ENCODE data around the gene TACO1. TPM values are rescaled to one million over a fixed set of nuclear protein-coding genes. Genes with fewer than 3 reads are reported as not detected.

Gene TACO1
- total RNA-seq, 1 donor from 2014 or later: 6.2 TPM

DNA sequence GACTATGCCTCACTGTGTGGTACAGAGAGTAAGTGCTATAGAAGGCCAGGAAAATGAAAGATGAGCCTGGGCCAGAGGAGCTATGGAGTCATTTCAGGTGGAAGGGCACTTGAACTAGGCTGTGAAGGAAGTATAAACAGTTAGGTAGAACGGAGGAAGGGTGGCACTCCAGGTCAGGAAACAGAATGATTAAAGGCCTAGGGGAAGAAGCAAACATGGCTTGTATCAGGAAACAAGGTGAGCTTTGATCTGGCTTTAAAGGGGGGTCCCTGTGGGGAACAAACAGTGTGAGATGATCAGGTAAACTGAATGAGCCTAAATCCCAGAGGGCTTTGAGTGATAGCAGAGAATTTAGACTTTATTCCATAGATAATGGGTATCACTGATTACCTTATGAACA is 38.4 kb downstream of the TACO1 start:
- peaks cover 37 to 60% of the 10 kb centered on the region in 2 donors for H3K36me3 ChIP-seq
- TF ChIP-seq, protein P1, sequence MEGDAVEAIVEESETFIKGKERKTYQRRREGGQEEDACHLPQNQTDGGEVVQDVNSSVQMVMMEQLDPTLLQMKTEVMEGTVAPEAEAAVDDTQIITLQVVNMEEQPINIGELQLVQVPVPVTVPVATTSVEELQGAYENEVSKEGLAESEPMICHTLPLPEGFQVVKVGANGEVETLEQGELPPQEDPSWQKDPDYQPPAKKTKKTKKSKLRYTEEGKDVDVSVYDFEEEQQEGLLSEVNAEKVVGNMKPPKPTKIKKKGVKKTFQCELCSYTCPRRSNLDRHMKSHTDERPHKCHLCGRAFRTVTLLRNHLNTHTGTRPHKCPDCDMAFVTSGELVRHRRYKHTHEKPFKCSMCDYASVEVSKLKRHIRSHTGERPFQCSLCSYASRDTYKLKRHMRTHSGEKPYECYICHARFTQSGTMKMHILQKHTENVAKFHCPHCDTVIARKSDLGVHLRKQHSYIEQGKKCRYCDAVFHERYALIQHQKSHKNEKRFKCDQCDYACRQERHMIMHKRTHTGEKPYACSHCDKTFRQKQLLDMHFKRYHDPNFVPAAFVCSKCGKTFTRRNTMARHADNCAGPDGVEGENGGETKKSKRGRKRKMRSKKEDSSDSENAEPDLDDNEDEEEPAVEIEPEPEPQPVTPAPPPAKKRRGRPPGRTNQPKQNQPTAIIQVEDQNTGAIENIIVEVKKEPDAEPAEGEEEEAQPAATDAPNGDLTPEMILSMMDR (IDR thresholded peaks at IDR 0.05): no peak
- H3K9me3 ChIP-seq: no peaks in the 10 kb centered on the region
- DNase-seq (ENCODE audit: low spot score in 2 of 2): no peak
- intact Hi-C loops (cut with DNase I): no loop called here
- peaks cover 0 to 2% of the 10 kb centered on the region in 2 donors for H3K4me1 ChIP-seq
- no peak overlapping the region for H3K4me3 ChIP-seq
- no peak overlapping the region for H3K27ac ChIP-seq
- no peaks in the 10 kb centered on the region for H3K27me3 ChIP-seq

- Histone ChIP-seq H3K4me1 (no peaks in the 10 kb centered on the region), H3K27ac (no peak overlapping the region), H3K4me3 (no peak overlapping the region), H3K36me3 (peaks cover 29 to 51% of the 10 kb centered on the region in 2 donors), H3K27me3 (no peaks in the 10 kb centered on the region), H3K9me3 (no peaks in the 10 kb centered on the region)
- intact Hi-C loops (cut with DNase I): no loop called here
- no peak for DNase-seq (ENCODE audit: low spot score in 2 of 2)
- TF ChIP-seq, protein P1 (IDR thresholded peaks at IDR 0.05): no peak
Measured at GRCh38 chr17:63640038-63640437, 39.3 kb downstream of the TACO1 start.

DNA sequence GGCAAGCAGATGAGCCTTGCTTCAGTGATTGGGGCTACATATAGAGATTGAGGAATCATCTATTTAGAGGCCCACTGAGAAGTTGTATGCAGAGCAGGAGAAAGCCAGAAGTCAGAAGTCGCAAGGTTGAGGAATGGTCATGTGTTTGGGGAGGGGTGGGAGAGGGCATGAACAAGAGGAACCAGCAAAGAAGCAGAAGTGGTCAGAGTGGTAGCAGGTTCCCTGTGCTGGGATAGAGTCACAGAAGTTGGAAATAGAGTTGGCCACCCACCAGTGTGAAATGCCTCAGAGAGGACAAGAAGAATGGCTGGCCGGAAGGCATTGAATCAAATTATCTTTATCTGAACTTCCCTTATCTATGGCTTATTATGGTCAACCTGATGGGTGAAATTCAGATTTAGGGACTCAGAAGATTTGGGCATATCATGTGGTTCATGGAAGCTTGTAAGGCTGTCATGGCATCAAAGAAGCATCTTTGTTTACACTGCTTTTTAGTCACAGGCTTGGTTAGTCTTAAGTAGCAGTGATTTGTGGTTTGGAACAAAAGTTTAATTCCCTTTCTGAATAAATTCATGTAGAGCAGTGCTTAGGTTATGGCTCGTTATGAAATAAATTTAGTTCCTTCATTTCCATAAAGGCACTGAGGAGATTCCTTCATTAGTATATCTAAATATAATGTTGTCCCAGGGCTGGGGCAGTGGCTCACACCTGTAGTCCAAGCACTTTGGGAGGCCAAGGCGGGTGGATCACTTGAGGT is 41.2 kb downstream of the TACO1 start:
- H3K4me1 ChIP-seq: no peaks in the 10 kb centered on the region
- TF ChIP-seq, protein P1 (IDR thresholded peaks at IDR 0.05): no peak

GRCh38 chr17:63644846-63645245 is 44.2 kb downstream of the TACO1 start:
- Histone ChIP-seq H3K4me1 (no peaks in the 10 kb centered on the region), H3K27ac (no peak overlapping the region), H3K27me3 (no peaks in the 10 kb centered on the region), H3K36me3 (peaks cover 13 to 40% of the 10 kb centered on the region in 2 donors), H3K4me3 (no peak overlapping the region), H3K9me3 (no peaks in the 10 kb centered on the region)
- intact Hi-C loops (cut with DNase I): no loop called here
- no peak for DNase-seq (ENCODE audit: low spot score in 2 of 2)
- TF ChIP-seq, protein P1 (IDR thresholded peaks at IDR 0.05): no peak

More for the DNA sequence above, 41.2 kb downstream of the TACO1 start:
- Histone ChIP-seq H3K27me3 (no peaks in the 10 kb centered on the region), H3K36me3 (peaks cover 18 to 42% of the 10 kb centered on the region in 2 donors), H3K9me3 (no peaks in the 10 kb centered on the region), H3K27ac (no peak overlapping the region), H3K4me3 (no peak overlapping the region)
- peak in 1 of 2 donors; percentile 28 for DNase-seq (ENCODE audit: low spot score in 2 of 2)
- intact Hi-C loops (cut with DNase I): no loop called here

DNA sequence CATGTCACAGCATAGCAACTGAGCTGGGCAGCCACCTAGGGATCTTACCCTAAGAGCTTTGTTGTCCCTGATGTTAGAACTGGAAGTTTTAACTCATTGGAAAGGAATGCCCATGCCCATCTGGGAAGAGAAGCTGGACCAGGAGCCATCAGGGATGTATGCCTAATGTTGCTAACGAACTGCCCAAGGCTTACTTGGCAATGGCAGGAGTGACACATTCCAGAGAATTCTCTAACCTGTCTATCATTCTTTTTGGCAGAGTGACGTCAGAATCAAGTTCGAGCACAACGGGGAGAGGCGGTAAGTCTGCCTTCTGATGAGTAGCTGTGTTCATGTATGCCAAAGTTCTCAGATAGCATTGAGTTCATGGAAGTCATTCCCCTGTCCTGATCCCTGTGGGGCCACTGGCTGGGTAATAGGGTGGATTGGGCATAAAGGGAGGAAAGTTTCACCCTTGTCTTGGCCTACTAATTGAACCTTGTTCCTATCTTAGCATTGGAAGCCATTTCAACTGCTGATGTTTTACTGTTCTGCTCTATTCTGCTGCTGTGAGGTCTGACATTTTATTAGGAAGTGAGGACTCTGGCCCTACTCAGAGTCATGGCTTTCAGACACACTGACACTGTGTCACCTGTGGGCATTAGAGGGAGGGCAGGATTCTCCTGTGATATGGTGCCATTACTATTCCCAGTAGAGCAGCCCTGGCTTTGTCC is 45.2 kb downstream of the TACO1 start:
- H3K4me1 ChIP-seq: no peaks in the 10 kb centered on the region
- no peaks in the 10 kb centered on the region for H3K27me3 ChIP-seq
- H3K36me3 ChIP-seq: peaks cover 13 to 44% of the 10 kb centered on the region in 2 donors
- DNase-seq (ENCODE audit: low spot score in 2 of 2): no peak
- intact Hi-C loops (cut with DNase I): no loop called here
- H3K4me3 ChIP-seq: no peak overlapping the region
- TF ChIP-seq, protein P1 (IDR thresholded peaks at IDR 0.05): no peak
- no peaks in the 10 kb centered on the region for H3K9me3 ChIP-seq
- peak overlapping the region in 1 of 2 donors; percentile 3 for H3K27ac ChIP-seq
